Measurements from ENCODE around the gene ALOXE3.

ALOXE3 gene

GRCh38 chr17:8117980-8118768 lies at the start of gene ALOXE3:
Gene ALOXE3, minus strand, starts transcription at chr17:8118514. Its CDS starts 524 bp downstream, at chr17:8117990.
- no peaks in the 10 kb centered on the region for H3K27me3 ChIP-seq (ENCODE audit: insufficient read depth, poor library complexity, severe bottlenecking)
- TF ChIP-seq CTCF (IDR thresholded peaks at IDR 0.05; ENCODE audit: poor library complexity, severe bottlenecking): no peak
- peak within 1 kb of the TSS; percentile 91 for H3K27ac ChIP-seq (ENCODE audit: poor library complexity, severe bottlenecking)

GRCh38 chr17:8167526-8167925 lies 49.2 kb upstream of the ALOXE3 start:
- no peak overlapping the region for H3K27ac ChIP-seq (ENCODE audit: poor library complexity, severe bottlenecking)
- no peaks in the 10 kb centered on the region for H3K36me3 ChIP-seq (ENCODE audit: low read depth)
- H3K4me3 ChIP-seq (ENCODE audit: severe bottlenecking): no peak overlapping the region
- ATAC-seq (ENCODE audit: low read depth) (no peak), DNase-seq (ENCODE audit: low spot score) (no peak)
- H3K9me3 ChIP-seq (ENCODE audit: severe bottlenecking): no peaks in the 10 kb centered on the region
- no peak for TF ChIP-seq CTCF (IDR thresholded peaks at IDR 0.05; ENCODE audit: poor library complexity, severe bottlenecking)
- H3K27me3 ChIP-seq (ENCODE audit: insufficient read depth, poor library complexity, severe bottlenecking): no peaks in the 10 kb centered on the region
- peaks cover 13% of the 10 kb centered on the region for H3K4me1 ChIP-seq (ENCODE audit: insufficient read depth, poor library complexity, severe bottlenecking)

More at GRCh38 chr17:8117980-8118768, at the start of gene ALOXE3:
- H3K9me3 ChIP-seq (ENCODE audit: severe bottlenecking): no peaks in the 10 kb centered on the region
- DNase-seq (ENCODE audit: low spot score): no peak
- no peaks in the 10 kb centered on the region for H3K4me1 ChIP-seq (ENCODE audit: insufficient read depth, poor library complexity, severe bottlenecking)
- H3K4me3 ChIP-seq (ENCODE audit: severe bottlenecking): peak within 1 kb of the TSS; percentile 46
- no peaks in the 10 kb centered on the region for H3K36me3 ChIP-seq (ENCODE audit: low read depth)
- ATAC-seq (ENCODE audit: low read depth): peak; percentile 44

- Histone ChIP-seq H3K9me3 (ENCODE audit: severe bottlenecking) (no peaks in the 10 kb centered on the region), H3K36me3 (ENCODE audit: low read depth) (peaks cover 3% of the 10 kb centered on the region), H3K27ac (ENCODE audit: poor library complexity, severe bottlenecking) (peak overlapping the region; percentile 1)
Observed at GRCh38 chr17:8166731-8167130, 48.4 kb upstream of the ALOXE3 start.

GRCh38 chr17:8164815-8165131 lies 46.5 kb upstream of the ALOXE3 start:
- Histone ChIP-seq H3K27ac (ENCODE audit: poor library complexity, severe bottlenecking) (peak overlapping the region; percentile 73), H3K4me3 (ENCODE audit: severe bottlenecking) (no peak overlapping the region), H3K4me1 (ENCODE audit: insufficient read depth, poor library complexity, severe bottlenecking) (peaks cover 18% of the 10 kb centered on the region), H3K27me3 (ENCODE audit: insufficient read depth, poor library complexity, severe bottlenecking) (no peaks in the 10 kb centered on the region), H3K9me3 (ENCODE audit: severe bottlenecking) (no peaks in the 10 kb centered on the region), H3K36me3 (ENCODE audit: low read depth) (peaks cover 19% of the 10 kb centered on the region)
- no peak for DNase-seq (ENCODE audit: low spot score)
- no peak for ATAC-seq (ENCODE audit: low read depth)
- no peak for TF ChIP-seq CTCF (IDR thresholded peaks at IDR 0.05; ENCODE audit: poor library complexity, severe bottlenecking)

More at GRCh38 chr17:8166731-8167130, 48.4 kb upstream of the ALOXE3 start:
- no peak for ATAC-seq (ENCODE audit: low read depth)
- Histone ChIP-seq H3K4me3 (ENCODE audit: severe bottlenecking) (no peak overlapping the region), H3K27me3 (ENCODE audit: insufficient read depth, poor library complexity, severe bottlenecking) (no peaks in the 10 kb centered on the region), H3K4me1 (ENCODE audit: insufficient read depth, poor library complexity, severe bottlenecking) (peaks cover 13% of the 10 kb centered on the region)
- TF ChIP-seq CTCF (IDR thresholded peaks at IDR 0.05; ENCODE audit: poor library complexity, severe bottlenecking): no peak
- DNase-seq (ENCODE audit: low spot score): no peak

Data from RWPE2 (cell line).